Hematopoietic multipotent progenitor cell treated with erythropoietin and hydrocortisone succinate and interleukin-3 and kit ligand, for 6 days (in vitro differentiated cells): Measurements from ENCODE around the gene ZNF107.
"Not testable (repeated sequence)": the region's sequence is repeated elsewhere in the genome, so short reads cannot be mapped to it uniquely, and the experiment has no call there.

Source experiments
- DNase-seq: peaks from one replicate; pipeline ENCODE4 v3.0.0-alpha.2; 2015

The ZNF107 gene

GRCh38 chr7:64651203-64651602 is 14.7 kb upstream of the ZNF107 start:
- DNase-seq = no peak

- no peak for DNase-seq
Observed at GRCh38 chr7:64651632-64652165, 14.2 kb upstream of the ZNF107 start.

GRCh38 chr7:64653721-64654401 is 12.1 kb upstream of the ZNF107 start:
- no peak for DNase-seq

- DNase-seq = no peak
Observed at GRCh38 chr7:64654796-64655548, 11.0 kb upstream of the ZNF107 start.

- no peak for DNase-seq
Observed at GRCh38 chr7:64655811-64656210, 10.1 kb upstream of the ZNF107 start.

- no peak for DNase-seq
Observed at GRCh38 chr7:64656489-64656888, 9.4 kb upstream of the ZNF107 start.

- DNase-seq = not testable (repeated sequence)
Observed at GRCh38 chr7:64662091-64662490, 3.8 kb upstream of the ZNF107 start.

- no peak for DNase-seq
Observed at GRCh38 chr7:64666663-64667050, 724 bp downstream of the ZNF107 start.

GRCh38 chr7:64667311-64667710 is 1.4 kb downstream of the ZNF107 start:
- DNase-seq = no peak

- no peak for DNase-seq
Observed at GRCh38 chr7:64672414-64672813, 6.5 kb downstream of the ZNF107 start.

- DNase-seq = no peak
Observed at GRCh38 chr7:64685091-64685490, 19.2 kb downstream of the ZNF107 start.

- DNase-seq = no peak
Observed at GRCh38 chr7:64685741-64686140, 19.8 kb downstream of the ZNF107 start.

GRCh38 chr7:64686493-64687184 is 20.7 kb downstream of the ZNF107 start:
- peak; percentile 9 for DNase-seq

GRCh38 chr7:64687249-64687648 is 21.3 kb downstream of the ZNF107 start:
- DNase-seq = no peak

- DNase-seq = no peak
Observed at GRCh38 chr7:64688988-64689387, 23.1 kb downstream of the ZNF107 start.

- DNase-seq = no peak
Observed at GRCh38 chr7:64691831-64692230, 25.9 kb downstream of the ZNF107 start.

GRCh38 chr7:64697863-64698262 is 31.9 kb downstream of the ZNF107 start:
- DNase-seq = not testable (repeated sequence)

GRCh38 chr7:64706625-64707292 is 40.8 kb downstream of the ZNF107 start:
- DNase-seq = no peak

- not testable (repeated sequence) for DNase-seq
Observed at GRCh38 chr7:64717896-64718295, 52.0 kb downstream of the ZNF107 start.

- DNase-seq = no peak
Observed at GRCh38 chr7:64729089-64729848, 63.3 kb downstream of the ZNF107 start.

GRCh38 chr7:64733550-64734240 is 67.8 kb downstream of the ZNF107 start:
- no peak for DNase-seq

- no peak for DNase-seq
Observed at GRCh38 chr7:64736575-64736974, 70.6 kb downstream of the ZNF107 start.
